ENCODE results near the gene TPSG1. TPM values are rescaled to one million over a fixed set of nuclear protein-coding genes. Genes with fewer than 3 reads are reported as not detected.

TPSG1 gene
- total RNA-seq (2021; ENCODE audit: unreplicated experiment), result not detected
- 0.10 and 0.16 TPM in 2 replicates for polyA plus RNA-seq (2012)
- Bru-seq, nascent RNA, result not detected
- not detected for BruChase-seq, experiment 1, labeled RNA remaining after a 6-hour chase
- BruChase-seq, experiment 2, labeled RNA remaining after a 2-hour chase, result not detected
- long read RNA-seq, result 0 reads

GRCh38 chr16:1225051-1225451, at the start of gene TPSG1:
Gene TPSG1, minus strand, starts transcription at chr16:1225268. Its CDS starts 16 bp downstream, at chr16:1225252.
- no peak within 1 kb of the TSS for H3K4me2 ChIP-seq (ENCODE audit: low read length)
- no peak within 1 kb of the TSS for H3K9ac ChIP-seq (ENCODE audit: low read length)
- no peak within 1 kb of the TSS for H3K27ac ChIP-seq (ENCODE audit: low read depth, low read length)
- H3K9me2 ChIP-seq (ENCODE audit: insufficient read depth), result no peaks in the 10 kb centered on the region
- CTCF ChIA-PET, result no interaction called here
- no peaks in the 10 kb centered on the region for H3K4me1 ChIP-seq (ENCODE audit: control insufficient read depth in 1 of 2, insufficient read depth in 2 of 2, low read length in 2 of 2)
- POLR2A ChIA-PET, result no interaction called here
- H2AFZ ChIP-seq (ENCODE audit: low read depth, low read length, poor library complexity, severe bottlenecking), result no peak within 1 kb of the TSS
- no peaks in the 10 kb centered on the region for H3K9me3 ChIP-seq (ENCODE audit: control insufficient read depth in 1 of 2, insufficient read depth in 1 of 2, low read depth in 1 of 2, low read length in 2 of 2)
- no peaks in the 10 kb centered on the region for H3K27me3 ChIP-seq (ENCODE audit: insufficient read depth, low read length)
- ATAC-seq (no peak), DNase-seq (ENCODE audit: low read depth, low spot score) (no peak)
- no peaks in the 10 kb centered on the region for H4K20me1 ChIP-seq (ENCODE audit: insufficient read depth)
- no peaks in the 10 kb centered on the region for H3K36me3 ChIP-seq (ENCODE audit: control insufficient read depth in 1 of 2, insufficient read depth in 2 of 2, low read length in 2 of 2)
- H3K79me2 ChIP-seq (ENCODE audit: insufficient read depth, low read length), result no peaks in the 10 kb centered on the region
- RAD21 ChIA-PET (ENCODE audit: low non-redundant PET in 1 of 2, low total read pairs in 2 of 2, uncharacterized antibody in 2 of 2, unreplicated experiment in 2 of 2), result no interaction called here
- intact Hi-C loops (cut with micrococcal nuclease), result no loop called here
- H3K4me3 ChIP-seq (replicated peaks in 1 of 2; ENCODE audit: low read depth in 1 of 2, low read length in 2 of 2), result no peak within 1 kb of the TSS
- BruUV-seq (replicated peaks), result no TSS peak
- no peak for TF ChIP-seq CEBPB (IDR thresholded peaks at IDR 0.05; ENCODE audit: low read depth)
- no peak for TF ChIP-seq POLR2A (IDR thresholded peaks at IDR 0.05; ENCODE audit: borderline replicate concordance, extremely low read depth, insufficient read depth, insufficient read length)
- TF ChIP-seq MAX (IDR thresholded peaks at IDR 0.05), result no peak
- TF ChIP-seq CTCF (IDR thresholded peaks at IDR 0.05 in 2 of 3, conservative IDR thresholded peaks at IDR 0.05 in 1 of 3; ENCODE audit: borderline replicate concordance in 1 of 3, insufficient read depth in 1 of 3, low read depth in 2 of 3, low read length in 2 of 3), result no peak
- TF ChIP-seq EZH2phosphoT487 (IDR thresholded peaks at IDR 0.05; ENCODE audit: borderline replicate concordance), result no peak
- no peak for TF ChIP-seq ZNF274 (IDR thresholded peaks at IDR 0.05; ENCODE audit: low read depth, low read length)
- no peak for TF ChIP-seq ELF1 (IDR thresholded peaks at IDR 0.05; ENCODE audit: borderline replicate concordance, low read depth)
- TF ChIP-seq ZFX (IDR thresholded peaks at IDR 0.05), result no peak
- TF ChIP-seq REST (IDR thresholded peaks at IDR 0.05; ENCODE audit: low read depth), result no peak
